Measurements from ENCODE around the gene MTR.

The MTR gene

GRCh38 chr1:236861560-236862218 is 66.6 kb downstream of the MTR start:
- Histone ChIP-seq H3K4me2 (ENCODE audit: low read depth, low read length) (no peak overlapping the region), H3K36me3 (replicated peaks; ENCODE audit: insufficient read depth, low read length) (no peaks in the 10 kb centered on the region), H3K9me3 (replicated peaks; ENCODE audit: insufficient read depth, low read length) (no peaks in the 10 kb centered on the region), H3F3A (ENCODE audit: insufficient read depth, low read length) (no peaks in the 10 kb centered on the region), H3K9me2 (replicated peaks; ENCODE audit: insufficient read depth, low read length) (no peaks in the 10 kb centered on the region), H2AFZ (ENCODE audit: low read length) (no peak overlapping the region), H3K4me1 (ENCODE audit: low read length) (no peaks in the 10 kb centered on the region), H3K4me3 (ENCODE audit: low read length) (no peak overlapping the region), H3K9ac (ENCODE audit: low read length) (no peak overlapping the region), H3K27me3 (replicated peaks; ENCODE audit: insufficient read depth, low read length) (no peaks in the 10 kb centered on the region), H3K27ac (ENCODE audit: low read length) (no peak overlapping the region), H3K79me2 (ENCODE audit: low read length) (no peaks in the 10 kb centered on the region), H4K20me1 (ENCODE audit: insufficient read depth, low read length) (no peaks in the 10 kb centered on the region)
- TF ChIP-seq EZH2phosphoT487 (IDR thresholded peaks at IDR 0.05; ENCODE audit: low read length) (no peak), EZH2 (optimal IDR thresholded peaks at IDR 0.05; ENCODE audit: low read depth, low read length) (no peak)
- TF ChIP-seq, protein P1, sequence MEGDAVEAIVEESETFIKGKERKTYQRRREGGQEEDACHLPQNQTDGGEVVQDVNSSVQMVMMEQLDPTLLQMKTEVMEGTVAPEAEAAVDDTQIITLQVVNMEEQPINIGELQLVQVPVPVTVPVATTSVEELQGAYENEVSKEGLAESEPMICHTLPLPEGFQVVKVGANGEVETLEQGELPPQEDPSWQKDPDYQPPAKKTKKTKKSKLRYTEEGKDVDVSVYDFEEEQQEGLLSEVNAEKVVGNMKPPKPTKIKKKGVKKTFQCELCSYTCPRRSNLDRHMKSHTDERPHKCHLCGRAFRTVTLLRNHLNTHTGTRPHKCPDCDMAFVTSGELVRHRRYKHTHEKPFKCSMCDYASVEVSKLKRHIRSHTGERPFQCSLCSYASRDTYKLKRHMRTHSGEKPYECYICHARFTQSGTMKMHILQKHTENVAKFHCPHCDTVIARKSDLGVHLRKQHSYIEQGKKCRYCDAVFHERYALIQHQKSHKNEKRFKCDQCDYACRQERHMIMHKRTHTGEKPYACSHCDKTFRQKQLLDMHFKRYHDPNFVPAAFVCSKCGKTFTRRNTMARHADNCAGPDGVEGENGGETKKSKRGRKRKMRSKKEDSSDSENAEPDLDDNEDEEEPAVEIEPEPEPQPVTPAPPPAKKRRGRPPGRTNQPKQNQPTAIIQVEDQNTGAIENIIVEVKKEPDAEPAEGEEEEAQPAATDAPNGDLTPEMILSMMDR (IDR thresholded peaks at IDR 0.05; ENCODE audit: low read length): no peak
- DNase-seq: no peak

DNA sequence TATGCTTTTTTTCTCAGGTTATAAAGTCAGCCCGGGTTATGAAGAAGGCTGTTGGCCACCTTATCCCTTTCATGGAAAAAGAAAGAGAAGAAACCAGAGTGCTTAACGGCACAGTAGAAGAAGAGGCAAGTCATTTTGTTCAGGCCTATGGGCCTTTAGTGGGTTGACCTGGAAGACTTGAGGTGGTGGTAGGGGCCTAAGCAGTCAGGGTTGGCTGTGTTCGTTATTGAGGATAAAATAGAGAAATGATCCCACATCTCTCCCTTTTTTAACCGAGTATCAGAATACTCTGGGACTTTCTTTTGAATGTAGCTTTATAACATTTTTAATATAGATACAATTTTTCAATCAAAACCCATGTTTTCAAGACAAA is 67.1 kb downstream of the MTR start:
- no peaks in the 10 kb centered on the region for H4K20me1 ChIP-seq (ENCODE audit: insufficient read depth, low read length)
- H3K4me3 ChIP-seq (ENCODE audit: low read length): no peak overlapping the region
- no peaks in the 10 kb centered on the region for H3K27me3 ChIP-seq (replicated peaks; ENCODE audit: insufficient read depth, low read length)
- H3K9me3 ChIP-seq (replicated peaks; ENCODE audit: insufficient read depth, low read length): no peaks in the 10 kb centered on the region
- H3K4me2 ChIP-seq (ENCODE audit: low read depth, low read length): no peak overlapping the region
- H3K4me1 ChIP-seq (ENCODE audit: low read length): no peaks in the 10 kb centered on the region
- no peak for DNase-seq
- H3K36me3 ChIP-seq (replicated peaks; ENCODE audit: insufficient read depth, low read length): no peaks in the 10 kb centered on the region
- no peak overlapping the region for H3K27ac ChIP-seq (ENCODE audit: low read length)
- H3K79me2 ChIP-seq (ENCODE audit: low read length): no peaks in the 10 kb centered on the region
- no peaks in the 10 kb centered on the region for H3K9me2 ChIP-seq (replicated peaks; ENCODE audit: insufficient read depth, low read length)
- no peak overlapping the region for H2AFZ ChIP-seq (ENCODE audit: low read length)
- TF ChIP-seq EZH2phosphoT487 (IDR thresholded peaks at IDR 0.05; ENCODE audit: low read length) (no peak), EZH2 (optimal IDR thresholded peaks at IDR 0.05; ENCODE audit: low read depth, low read length) (no peak)
- TF ChIP-seq, protein P1 (IDR thresholded peaks at IDR 0.05; ENCODE audit: low read length): no peak
- no peak overlapping the region for H3K9ac ChIP-seq (ENCODE audit: low read length)
- H3F3A ChIP-seq (ENCODE audit: insufficient read depth, low read length): no peaks in the 10 kb centered on the region

- TF ChIP-seq, protein P1 (IDR thresholded peaks at IDR 0.05; ENCODE audit: low read length): no peak
- TF ChIP-seq EZH2phosphoT487 (IDR thresholded peaks at IDR 0.05; ENCODE audit: low read length) (no peak), EZH2 (optimal IDR thresholded peaks at IDR 0.05; ENCODE audit: low read depth, low read length) (no peak)
- DNase-seq: no peak
- Histone ChIP-seq H3K9ac (ENCODE audit: low read length) (no peak overlapping the region), H3K4me3 (ENCODE audit: low read length) (no peak overlapping the region), H3K9me2 (replicated peaks; ENCODE audit: insufficient read depth, low read length) (no peaks in the 10 kb centered on the region), H2AFZ (ENCODE audit: low read length) (no peak overlapping the region), H3K9me3 (replicated peaks; ENCODE audit: insufficient read depth, low read length) (no peaks in the 10 kb centered on the region), H3K27me3 (replicated peaks; ENCODE audit: insufficient read depth, low read length) (no peaks in the 10 kb centered on the region), H4K20me1 (ENCODE audit: insufficient read depth, low read length) (no peaks in the 10 kb centered on the region), H3K36me3 (replicated peaks; ENCODE audit: insufficient read depth, low read length) (no peaks in the 10 kb centered on the region), H3K79me2 (ENCODE audit: low read length) (no peaks in the 10 kb centered on the region), H3K4me2 (ENCODE audit: low read depth, low read length) (no peak overlapping the region), H3K27ac (ENCODE audit: low read length) (no peak overlapping the region), H3F3A (ENCODE audit: insufficient read depth, low read length) (no peaks in the 10 kb centered on the region), H3K4me1 (ENCODE audit: low read length) (no peaks in the 10 kb centered on the region)
Measured at GRCh38 chr1:236862615-236863211, 67.6 kb downstream of the MTR start.
